Activated CD4-positive, alpha-beta memory T cell treated with anti-CD3 and anti-CD28 coated beads, Interleukin-2, amount 10 ng/mL, durations not matched to agents 7 days and 5 days (primary cell): Measurements from ENCODE around the gene RAPGEF5. TPM values are rescaled to one million over a fixed set of nuclear protein-coding genes. Genes with fewer than 3 reads are reported as not detected.
"Not testable (repeated sequence)": the region's sequence is repeated elsewhere in the genome, so short reads cannot be mapped to it uniquely, and the experiment has no call there.

Experiments
- CTCF ChIA-PET: fragments of 350-600 bp; sonication (Branson Sonifier 250); formaldehyde crosslinking; loops from one replicate; lab custom pipeline; 2021; ENCODE audit warnings: antibody characterized with exemption, inconsistent platforms; lab: Charles Lee
- POLR2A ChIA-PET: fragments of 350-600 bp; sonication (Branson Sonifier 250); formaldehyde crosslinking; loops from one replicate; lab custom pipeline; 2021; ENCODE audit warnings: antibody characterized with exemption; lab: Charles Lee
- DNase-seq: peaks from one replicate; pipeline ENCODE4 v3.0.0-alpha.2; 2020
- H3K27ac Mint-ChIP-seq: one replicate; pipeline ENCODE4 v1.8.0; 2021; ENCODE audit warnings: mild to moderate bottlenecking, mixed read lengths
- H3K27me3 Mint-ChIP-seq: one replicate; pipeline ENCODE4 v1.8.0; 2021; ENCODE audit warnings: mixed read lengths
- H3K36me3 Mint-ChIP-seq: one replicate; pipeline ENCODE4 v1.8.0; 2021; ENCODE audit warnings: low read depth, mixed read lengths
- H3K4me1 Mint-ChIP-seq: one replicate; pipeline ENCODE4 v1.8.0; 2021; ENCODE audit warnings: mixed read lengths
- H3K4me3 Mint-ChIP-seq: one replicate; pipeline ENCODE4 v1.8.0; 2021; ENCODE audit warnings: mild to moderate bottlenecking, mixed read lengths
- H3K9me3 Mint-ChIP-seq: one replicate; pipeline ENCODE4 v1.8.0; 2021; ENCODE audit warnings: mixed read lengths
- total RNA-seq, 2 experiments: library from RNA; stranded (reverse); gene quantifications; one replicate each; pipeline ENCODE4 v1.2.3, GENCODE V29; 2021

Gene RAPGEF5
- total RNA-seq, 2 experiments from 2014 or later: 0.43 to 0.93 TPM

DNA sequence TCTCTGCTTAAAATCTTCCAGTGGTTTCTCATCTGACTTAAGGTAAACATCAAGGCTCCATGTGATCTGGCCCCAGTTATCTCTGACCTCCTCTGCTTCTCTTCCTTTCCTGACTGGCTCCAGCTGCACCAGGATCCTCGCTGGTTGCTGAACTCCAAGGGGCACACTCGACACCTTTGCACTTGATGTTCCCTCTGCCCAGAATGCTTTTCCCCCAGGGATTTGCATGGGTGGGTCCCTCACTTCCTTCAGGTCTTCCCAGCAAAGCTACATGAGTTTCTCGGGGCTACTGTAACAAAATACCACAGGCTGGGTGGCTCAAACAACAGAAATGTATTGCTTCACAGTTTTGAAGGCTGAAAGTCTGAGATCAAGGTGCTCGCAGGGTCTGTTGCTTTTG lies 245.3 kb downstream of the RAPGEF5 start:
- H3K4me1 Mint-ChIP-seq: peaks cover 9% of the 10 kb centered on the region
- DNase-seq: no peak
- no peak overlapping the region for H3K27ac Mint-ChIP-seq
- no peak overlapping the region for H3K4me3 Mint-ChIP-seq
- no peaks in the 10 kb centered on the region for H3K36me3 Mint-ChIP-seq
- ChIA-PET CTCF (interaction anchor here (0.6 to 3.3 kb wide), 7 partner anchors 7 to 904 kb away, joined by 4 to 27 read pairs (median 8); no protein-coding TSS in a partner anchor), POLR2A (no interaction called here)
- no peaks in the 10 kb centered on the region for H3K9me3 Mint-ChIP-seq
- H3K27me3 Mint-ChIP-seq: no peaks in the 10 kb centered on the region

DNA sequence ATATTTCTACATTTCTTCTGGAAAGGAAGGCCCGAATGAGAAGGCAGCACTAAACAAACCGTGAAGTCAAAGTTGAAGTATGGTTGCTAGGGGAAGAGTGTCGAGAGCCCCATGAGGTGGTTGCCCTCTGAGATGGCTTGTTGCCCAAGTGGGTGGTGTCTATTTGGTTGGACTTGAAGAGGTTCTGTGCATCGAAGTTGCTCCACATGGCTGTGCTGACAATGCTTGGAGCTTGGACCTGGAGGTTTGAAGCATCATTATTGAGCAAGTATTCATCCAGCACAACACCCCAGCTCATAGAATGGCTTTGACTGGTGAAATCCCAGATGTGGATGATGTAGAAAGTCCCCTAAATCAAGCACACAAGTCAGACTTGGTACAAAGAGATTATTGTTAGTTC lies 246.1 kb downstream of the RAPGEF5 start:
- CTCF ChIA-PET: interaction anchor here (1.1 to 3.3 kb wide), 17 partner anchors 8 to 389 kb away, joined by 4 to 27 read pairs (median 6); partner anchors contain the start of gene STEAP1B
- Mint-ChIP-seq H3K9me3 (no peaks in the 10 kb centered on the region), H3K4me3 (no peak overlapping the region), H3K27ac (no peak overlapping the region), H3K36me3 (no peaks in the 10 kb centered on the region), H3K27me3 (no peaks in the 10 kb centered on the region), H3K4me1 (peaks cover 4% of the 10 kb centered on the region)
- POLR2A ChIA-PET: no interaction called here
- no peak for DNase-seq

- no peaks in the 10 kb centered on the region for H3K36me3 Mint-ChIP-seq
- no peaks in the 10 kb centered on the region for H3K27me3 Mint-ChIP-seq
- CTCF ChIA-PET: interaction anchor here (0.7 to 3.3 kb wide), 44 partner anchors 9 to 392 kb away, joined by 3 to 27 read pairs (median 4); partner anchors contain the start of gene STEAP1B
- peaks cover 3% of the 10 kb centered on the region for H3K4me1 Mint-ChIP-seq
- H3K9me3 Mint-ChIP-seq: no peaks in the 10 kb centered on the region
- H3K4me3 Mint-ChIP-seq: no peak overlapping the region
- DNase-seq: peak; percentile 75
- POLR2A ChIA-PET: no interaction called here
- H3K27ac Mint-ChIP-seq: no peak overlapping the region
These were observed 246.6 kb downstream of the RAPGEF5 start for GRCh38 chr7:22110227-22110839.

GRCh38 chr7:22109761-22110160 lies 247.2 kb downstream of the RAPGEF5 start:
- no peaks in the 10 kb centered on the region for H3K27me3 Mint-ChIP-seq
- POLR2A ChIA-PET: no interaction called here
- CTCF ChIA-PET: interaction anchor here (0.7 to 3.3 kb wide), 43 partner anchors 9 to 392 kb away, joined by 3 to 27 read pairs (median 4); partner anchors contain the start of gene STEAP1B
- H3K27ac Mint-ChIP-seq: no peak overlapping the region
- no peaks in the 10 kb centered on the region for H3K36me3 Mint-ChIP-seq
- peak; percentile 39 for DNase-seq
- H3K9me3 Mint-ChIP-seq: no peaks in the 10 kb centered on the region
- peaks cover 3% of the 10 kb centered on the region for H3K4me1 Mint-ChIP-seq
- no peak overlapping the region for H3K4me3 Mint-ChIP-seq

DNA sequence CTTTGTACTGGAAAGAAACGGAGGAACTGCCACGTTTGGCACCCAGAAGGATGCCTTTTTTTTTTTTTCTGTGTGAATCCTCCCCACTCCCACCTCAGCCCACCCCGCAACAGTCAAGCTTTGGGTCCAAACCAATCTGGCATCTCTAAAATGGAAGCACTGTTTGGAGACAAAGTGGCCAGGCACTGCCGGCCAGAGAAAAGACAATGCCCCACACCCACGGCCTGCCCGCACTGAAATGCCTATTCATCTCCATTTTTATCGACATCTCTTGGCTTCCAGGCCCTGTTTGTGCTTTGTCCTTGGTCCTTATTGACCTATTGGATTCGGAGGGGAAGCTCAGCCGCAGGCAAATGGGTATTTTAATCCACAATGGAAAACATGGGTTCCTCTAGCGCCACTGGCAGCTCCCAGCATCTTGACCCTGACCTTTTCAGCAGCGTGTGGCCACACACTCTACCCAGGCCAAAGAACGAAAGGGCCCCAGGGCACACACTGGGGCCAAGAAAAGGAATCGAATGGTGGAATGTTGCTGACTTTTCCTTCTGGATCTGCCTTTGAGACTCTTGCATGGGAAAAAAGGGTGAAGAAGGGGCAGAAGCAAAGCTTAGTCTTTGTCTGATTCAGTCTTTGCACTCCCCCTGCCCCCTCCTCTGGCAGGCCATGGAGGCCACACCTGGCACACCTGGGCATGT lies 248.7 kb downstream of the RAPGEF5 start:
- H3K27ac Mint-ChIP-seq: no peak overlapping the region
- no peaks in the 10 kb centered on the region for H3K36me3 Mint-ChIP-seq
- H3K4me1 Mint-ChIP-seq: peaks cover 7% of the 10 kb centered on the region
- ChIA-PET POLR2A (interaction anchor here (0.7 kb wide), 1 partner anchor 184 kb away, joined by 3 read pairs; no protein-coding TSS in a partner anchor), CTCF (interaction anchor here (0.8 to 2.2 kb wide), 5 partner anchors 25 to 392 kb away, joined by 3 to 13 read pairs (median 4); partner anchors contain the start of gene STEAP1B)
- H3K9me3 Mint-ChIP-seq: no peaks in the 10 kb centered on the region
- no peak for DNase-seq
- peaks cover 3% of the 10 kb centered on the region for H3K27me3 Mint-ChIP-seq
- H3K4me3 Mint-ChIP-seq: no peak overlapping the region

DNA sequence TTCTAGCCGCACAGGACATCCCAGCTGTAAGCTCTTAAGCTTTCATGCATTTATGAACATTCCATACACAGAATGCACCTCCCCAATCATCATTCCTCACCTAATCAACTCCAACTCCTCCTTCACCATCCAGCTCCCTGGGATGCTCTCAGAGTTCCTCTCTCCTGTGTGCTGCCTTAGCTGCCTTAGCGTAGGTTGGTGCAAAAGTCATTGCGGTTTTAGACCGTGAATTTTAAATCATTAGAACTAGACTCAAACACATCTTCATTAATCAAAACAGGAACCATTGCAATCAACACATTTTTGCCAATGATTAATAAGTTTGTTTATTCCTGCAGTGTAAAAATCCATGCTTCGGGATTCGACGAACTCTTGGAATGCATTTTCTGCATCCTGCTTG lies 251.4 kb downstream of the RAPGEF5 start:
- DNase-seq: no peak
- Mint-ChIP-seq H3K27ac (no peak overlapping the region), H3K27me3 (peaks cover 13% of the 10 kb centered on the region), H3K4me3 (no peak overlapping the region), H3K4me1 (peaks cover 11% of the 10 kb centered on the region), H3K36me3 (no peaks in the 10 kb centered on the region), H3K9me3 (no peaks in the 10 kb centered on the region)
- ChIA-PET POLR2A (no interaction called here), CTCF (interaction anchor here (0.7 kb wide), 1 partner anchor 10 kb away, joined by 3 read pairs; no protein-coding TSS in a partner anchor)

DNA sequence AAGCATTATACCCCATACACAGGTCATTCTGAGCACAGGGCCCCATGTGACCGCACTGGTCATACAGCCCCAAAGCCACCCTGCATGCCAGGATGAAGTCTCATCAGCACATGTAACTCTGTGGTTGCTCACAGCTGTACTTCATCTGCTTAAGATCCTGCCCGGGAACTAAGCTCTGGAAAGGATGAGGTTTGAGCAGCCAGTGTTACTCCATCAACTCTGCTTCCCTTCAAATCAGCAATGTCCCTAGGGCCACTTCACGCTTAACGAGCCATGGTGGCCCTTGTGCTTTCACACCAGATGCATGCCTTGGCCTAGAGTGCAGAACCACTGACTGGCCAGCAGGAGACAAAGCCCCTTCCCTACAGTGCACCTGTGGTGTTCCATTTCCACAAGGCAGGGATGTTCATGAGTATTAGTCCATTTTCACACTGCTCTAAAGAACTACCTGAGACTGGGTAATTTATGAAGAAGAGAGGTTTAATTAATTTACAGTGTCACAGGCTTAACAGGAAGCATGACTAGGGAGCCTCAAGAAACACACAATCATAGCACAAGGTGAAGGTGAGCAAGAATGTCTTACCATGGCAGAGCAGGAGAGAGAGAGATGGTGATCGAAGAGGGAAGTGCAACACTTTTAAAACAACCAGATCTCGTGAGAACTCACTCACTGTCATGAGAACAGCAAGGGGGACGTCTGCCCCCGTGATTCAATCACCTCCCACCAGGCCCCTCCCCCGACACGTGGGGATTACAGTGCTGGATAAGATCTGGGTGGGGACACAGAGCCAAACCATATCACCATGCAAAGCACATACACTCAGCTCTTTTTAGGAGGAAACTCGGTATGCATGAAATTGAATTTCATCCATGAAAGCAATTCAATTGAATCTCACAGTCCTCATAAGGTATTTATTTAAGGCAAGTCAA lies 262.3 kb downstream of the RAPGEF5 start:
- no peaks in the 10 kb centered on the region for H3K9me3 Mint-ChIP-seq
- H3K27ac Mint-ChIP-seq: no peak overlapping the region
- H3K4me1 Mint-ChIP-seq: no peaks in the 10 kb centered on the region
- H3K4me3 Mint-ChIP-seq: no peak overlapping the region
- H3K27me3 Mint-ChIP-seq: peaks cover 22% of the 10 kb centered on the region
- ChIA-PET CTCF (interaction anchor here (0.8 to 5.0 kb wide), 3 partner anchors 9 to 15 kb away, joined by 3 to 33 read pairs (median 3); no protein-coding TSS in a partner anchor), POLR2A (interaction anchor here (0.6 kb wide), 1 partner anchor 217 kb away, joined by 3 read pairs; no protein-coding TSS in a partner anchor)
- DNase-seq: no peak
- no peaks in the 10 kb centered on the region for H3K36me3 Mint-ChIP-seq

DNA sequence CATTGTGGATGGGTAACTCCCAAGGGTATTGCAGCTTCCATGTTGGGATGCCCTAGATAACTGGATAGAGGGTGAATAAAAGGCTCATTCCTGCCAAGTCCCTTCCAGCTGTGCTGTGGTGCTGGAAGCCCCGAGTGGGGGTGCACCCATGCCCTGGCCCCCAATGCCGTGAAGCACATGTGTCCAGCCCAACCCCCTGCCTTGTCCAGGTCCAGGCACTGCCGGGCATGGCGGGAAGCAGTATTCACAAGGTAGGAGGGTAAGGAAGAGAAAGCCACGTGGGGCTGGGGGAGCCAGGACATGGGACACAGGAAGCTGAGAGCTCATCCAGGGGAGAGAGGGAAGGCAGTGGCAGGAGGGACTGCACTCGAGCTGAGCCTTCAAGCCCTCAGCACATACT lies 263.0 kb downstream of the RAPGEF5 start:
- peaks cover 22% of the 10 kb centered on the region for H3K27me3 Mint-ChIP-seq
- H3K27ac Mint-ChIP-seq: no peak overlapping the region
- no peaks in the 10 kb centered on the region for H3K36me3 Mint-ChIP-seq
- no peak for DNase-seq
- H3K4me3 Mint-ChIP-seq: no peak overlapping the region
- no peaks in the 10 kb centered on the region for H3K9me3 Mint-ChIP-seq
- CTCF ChIA-PET: interaction anchor here (1.0 to 5.0 kb wide), 2 partner anchors 11 to 16 kb away, joined by 3 to 33 read pairs; no protein-coding TSS in a partner anchor
- POLR2A ChIA-PET: no interaction called here
- H3K4me1 Mint-ChIP-seq: peaks cover 2% of the 10 kb centered on the region

DNA sequence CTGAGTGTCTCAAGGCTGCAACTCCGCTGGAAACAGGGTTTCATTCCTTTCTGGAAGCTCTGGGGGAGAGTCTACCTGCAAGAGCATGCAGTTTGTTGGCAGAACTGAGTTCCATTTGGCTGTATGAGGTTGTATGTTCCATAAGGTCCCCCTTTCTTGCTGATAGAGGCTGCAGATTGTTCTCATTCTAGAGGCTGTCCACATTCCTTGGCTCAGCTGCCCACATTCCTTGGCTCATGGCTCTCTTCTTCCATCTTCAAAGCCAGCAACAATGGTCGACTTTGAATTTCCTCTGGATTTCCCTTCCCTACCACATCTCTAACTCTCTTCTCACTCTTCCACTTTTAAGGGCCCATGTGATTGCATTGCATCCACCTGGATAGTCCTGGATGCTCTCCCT lies 264.0 kb downstream of the RAPGEF5 start:
- DNase-seq: no peak
- no peak overlapping the region for H3K4me3 Mint-ChIP-seq
- H3K27ac Mint-ChIP-seq: no peak overlapping the region
- no peaks in the 10 kb centered on the region for H3K36me3 Mint-ChIP-seq
- H3K4me1 Mint-ChIP-seq: peaks cover 7% of the 10 kb centered on the region
- H3K27me3 Mint-ChIP-seq: peaks cover 22% of the 10 kb centered on the region
- no peaks in the 10 kb centered on the region for H3K9me3 Mint-ChIP-seq
- ChIA-PET POLR2A (no interaction called here), CTCF (interaction anchor here (5.0 kb wide), 1 partner anchor 10 kb away, joined by 33 read pairs; no protein-coding TSS in a partner anchor)

DNA sequence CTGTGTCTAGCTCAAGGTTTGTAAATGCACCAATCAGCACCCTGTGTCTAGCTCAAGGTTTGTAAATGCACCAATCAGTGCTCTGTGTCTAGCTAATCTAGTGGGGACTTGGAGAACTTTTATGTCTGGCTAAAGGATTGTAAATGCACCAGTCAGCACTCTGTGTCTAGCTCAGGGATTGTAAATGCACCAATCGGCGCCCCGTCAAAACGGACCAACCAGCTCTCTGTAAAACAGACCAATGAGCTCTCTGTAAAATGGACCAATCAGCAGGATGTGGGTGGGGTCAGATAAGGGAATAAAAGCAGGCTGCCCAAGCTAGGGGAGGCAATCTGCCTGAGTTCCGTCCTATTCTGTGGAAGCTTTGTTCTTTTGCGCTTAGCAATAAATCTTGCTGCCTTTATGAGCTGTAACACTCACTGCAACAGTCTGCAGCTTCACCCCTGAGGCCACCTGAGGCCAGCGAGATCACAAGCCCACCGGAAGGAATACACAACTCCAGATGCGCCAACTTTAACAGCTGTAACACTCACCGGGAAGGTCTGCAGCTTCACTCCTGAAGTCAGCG lies 265.9 kb downstream of the RAPGEF5 start:
- POLR2A ChIA-PET, H3K4me3 Mint-ChIP-seq, H3K4me1 Mint-ChIP-seq, DNase-seq, H3K9me3 Mint-ChIP-seq, H3K36me3 Mint-ChIP-seq, H3K27ac Mint-ChIP-seq: not testable (repeated sequence)
- CTCF ChIA-PET: interaction anchor here (1.1 to 5.0 kb wide), 2 partner anchors 8 to 19 kb away, joined by 4 to 33 read pairs; no protein-coding TSS in a partner anchor
- H3K27me3 Mint-ChIP-seq: peaks cover 22% of the 10 kb centered on the region

GRCh38 chr7:22090512-22090911 lies 266.4 kb downstream of the RAPGEF5 start:
- POLR2A ChIA-PET: no interaction called here
- DNase-seq: no peak

GRCh38 chr7:22090107-22090506 lies 266.8 kb downstream of the RAPGEF5 start:
- ChIA-PET CTCF (no interaction called here), POLR2A (no interaction called here)
- Mint-ChIP-seq H3K4me1 (peaks cover 7% of the 10 kb centered on the region), H3K27ac (no peak overlapping the region), H3K4me3 (no peak overlapping the region), H3K27me3 (peaks cover 22% of the 10 kb centered on the region), H3K9me3 (no peaks in the 10 kb centered on the region), H3K36me3 (no peaks in the 10 kb centered on the region)
- no peak for DNase-seq

More at GRCh38 chr7:22090512-22090911, 266.4 kb downstream of the RAPGEF5 start:
- Mint-ChIP-seq H3K4me3 (no peak overlapping the region), H3K27ac (no peak overlapping the region), H3K27me3 (peaks cover 22% of the 10 kb centered on the region), H3K36me3 (no peaks in the 10 kb centered on the region), H3K9me3 (no peaks in the 10 kb centered on the region), H3K4me1 (peaks cover 7% of the 10 kb centered on the region)
- CTCF ChIA-PET: interaction anchor here (5.0 kb wide), 1 partner anchor 7 kb away, joined by 33 read pairs; no protein-coding TSS in a partner anchor
